Gastroesophageal sphincter (tissue), 3 donors: ENCODE results near the gene ATP9B.

Source experiments
- CTCF ChIP-seq, 4 experiments: fragments of 200-600 bp in 2 of 4; fragments of 450-650 bp in 2 of 4; sonication (generic) in 1 of 4; IDR thresholded peaks; one replicate each; pipeline ENCODE4 v1.5.1; 2017 to 2019; ENCODE audit warnings: antibody characterized with exemption in 4 of 4, mild to moderate bottlenecking in 2 of 4, moderate library complexity in 2 of 4
- EP300 ChIP-seq: sonication (generic); formaldehyde crosslinking; IDR thresholded peaks from one replicate; pipeline ENCODE4 v1.6.1; 2017; ENCODE audit warnings: antibody characterized with exemption, mild to moderate bottlenecking
- POLR2A ChIP-seq, 2 donors: fragments of 450-650 bp; IDR thresholded peaks; one replicate each; pipeline ENCODE4 v1.6.1; 2017; ENCODE audit warnings: antibody characterized with exemption in 2 of 2, mild to moderate bottlenecking in 2 of 2, moderate library complexity in 1 of 2
- POLR2AphosphoS5 ChIP-seq: sonication (generic); formaldehyde crosslinking; IDR thresholded peaks from one replicate; pipeline ENCODE4 v1.6.1; 2017; ENCODE audit warnings: antibody characterized with exemption

- TF ChIP-seq CTCF (IDR thresholded peaks at IDR 0.05) (no peak), EP300 (no peak), POLR2A (IDR thresholded peaks at IDR 0.05) (no peak), POLR2AphosphoS5 (no peak)
Observed at GRCh38 chr18:79206444-79206843, 137.2 kb downstream of the ATP9B start.
